22Rv1 (cell line): ENCODE measurements around the gene DNAJC13.

Experiments
- CTCF ChIP-seq: fragments of 450-650 bp; IDR thresholded peaks from 2 replicates; pipeline ENCODE4 v1.5.1; 2017; ENCODE audit warnings: mild to moderate bottlenecking
- ZFX ChIP-seq: fragments of 450-650 bp; IDR thresholded peaks from 2 replicates; pipeline ENCODE4 v1.6.1; 2017; ENCODE audit warnings: antibody characterized with exemption, borderline replicate concordance

GRCh38 chr3:132432639-132433038 is 15.3 kb downstream of the DNAJC13 start:
- TF ChIP-seq CTCF (no peak), ZFX (no peak)
